GM23248 (cell line): ENCODE results near the gene ATP11C.

Experiments
- EZH2 ChIP-seq: fragments of 200-600 bp; sonication (generic); IDR thresholded peaks from 2 replicates; pipeline ENCODE4 v1.6.1; 2018; ENCODE audit warnings: antibody characterized with exemption, mild to moderate bottlenecking; ENCODE audit not compliant: insufficient read depth, poor library complexity, severe bottlenecking
- EZH2phosphoT487 ChIP-seq: fragments of 200-600 bp; sonication (generic); IDR thresholded peaks from 2 replicates; pipeline ENCODE4 v1.6.1; 2018; ENCODE audit warnings: antibody characterized with exemption, moderate library complexity, mild to moderate bottlenecking, low read depth; ENCODE audit not compliant: insufficient read depth

DNA sequence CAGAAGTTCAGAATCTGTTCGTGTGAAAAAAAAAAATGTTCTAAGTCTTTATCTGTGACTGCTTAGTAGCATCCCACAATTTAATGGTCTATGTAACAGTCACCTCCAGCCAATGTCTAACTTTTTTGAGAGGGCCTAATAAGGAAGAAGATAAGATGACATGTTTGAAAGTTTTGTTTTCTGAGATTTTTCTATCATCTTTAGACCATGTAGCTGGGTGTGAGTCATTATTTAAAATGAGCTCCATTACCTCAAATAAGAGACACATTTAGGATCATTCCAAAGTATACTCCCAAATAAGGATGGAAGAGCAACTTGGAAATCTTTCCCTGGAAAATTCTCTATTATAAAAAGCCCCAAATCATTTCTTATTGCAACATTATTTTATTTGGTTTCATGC is 196.7 kb downstream of the ATP11C start:
- TF ChIP-seq EZH2 (no peak), EZH2phosphoT487 (no peak)
